ENCODE results near the gene MED12L.

DNA sequence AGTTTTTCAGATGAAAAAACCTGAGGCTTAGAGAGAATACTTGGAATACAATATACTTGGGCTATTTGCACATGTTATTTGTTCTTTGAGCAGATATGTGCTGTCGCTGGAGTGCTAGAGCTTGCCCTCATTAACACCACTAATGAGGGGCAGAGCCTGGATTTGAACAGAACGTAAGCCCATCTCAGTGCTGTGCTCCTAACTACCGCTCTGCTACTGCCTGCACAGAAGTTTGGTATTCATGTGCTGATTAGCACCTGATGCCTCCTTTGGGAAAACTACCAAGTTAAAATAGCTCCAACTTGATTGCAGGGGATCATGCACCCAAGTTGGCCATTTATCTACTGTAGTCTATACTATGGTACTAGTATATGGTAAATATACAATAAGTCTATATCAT lies 227.5 kb downstream of the MED12L start:
- TF ChIP-seq, protein P1, sequence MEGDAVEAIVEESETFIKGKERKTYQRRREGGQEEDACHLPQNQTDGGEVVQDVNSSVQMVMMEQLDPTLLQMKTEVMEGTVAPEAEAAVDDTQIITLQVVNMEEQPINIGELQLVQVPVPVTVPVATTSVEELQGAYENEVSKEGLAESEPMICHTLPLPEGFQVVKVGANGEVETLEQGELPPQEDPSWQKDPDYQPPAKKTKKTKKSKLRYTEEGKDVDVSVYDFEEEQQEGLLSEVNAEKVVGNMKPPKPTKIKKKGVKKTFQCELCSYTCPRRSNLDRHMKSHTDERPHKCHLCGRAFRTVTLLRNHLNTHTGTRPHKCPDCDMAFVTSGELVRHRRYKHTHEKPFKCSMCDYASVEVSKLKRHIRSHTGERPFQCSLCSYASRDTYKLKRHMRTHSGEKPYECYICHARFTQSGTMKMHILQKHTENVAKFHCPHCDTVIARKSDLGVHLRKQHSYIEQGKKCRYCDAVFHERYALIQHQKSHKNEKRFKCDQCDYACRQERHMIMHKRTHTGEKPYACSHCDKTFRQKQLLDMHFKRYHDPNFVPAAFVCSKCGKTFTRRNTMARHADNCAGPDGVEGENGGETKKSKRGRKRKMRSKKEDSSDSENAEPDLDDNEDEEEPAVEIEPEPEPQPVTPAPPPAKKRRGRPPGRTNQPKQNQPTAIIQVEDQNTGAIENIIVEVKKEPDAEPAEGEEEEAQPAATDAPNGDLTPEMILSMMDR (IDR thresholded peaks at IDR 0.05; ENCODE audit: low read depth, low read length): no peak
- TF ChIP-seq, protein P2, sequence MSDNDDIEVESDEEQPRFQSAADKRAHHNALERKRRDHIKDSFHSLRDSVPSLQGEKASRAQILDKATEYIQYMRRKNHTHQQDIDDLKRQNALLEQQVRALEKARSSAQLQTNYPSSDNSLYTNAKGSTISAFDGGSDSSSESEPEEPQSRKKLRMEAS (IDR thresholded peaks at IDR 0.05; ENCODE audit: low read depth, low read length): no peak
- no peak for TF ChIP-seq POLR2A (IDR thresholded peaks at IDR 0.05; ENCODE audit: extremely low read depth, insufficient read length)

Measured in NB4 (cell line).